HL-60 (cell line): ENCODE data around the gene ABHD13.

Experiments used
- POLR2AphosphoS5 ChIP-seq: IDR thresholded peaks from 2 replicates; pipeline ENCODE4 v1.6.1; 2012; ENCODE audit warnings: low read depth
- TF ChIP-seq, protein P1 (sequence below): IDR thresholded peaks from one replicate; pipeline ENCODE4 v1.5.1; 2011; ENCODE audit warnings: low read length, control low read depth, inconsistent platforms; ENCODE audit not compliant: insufficient read depth

DNA sequence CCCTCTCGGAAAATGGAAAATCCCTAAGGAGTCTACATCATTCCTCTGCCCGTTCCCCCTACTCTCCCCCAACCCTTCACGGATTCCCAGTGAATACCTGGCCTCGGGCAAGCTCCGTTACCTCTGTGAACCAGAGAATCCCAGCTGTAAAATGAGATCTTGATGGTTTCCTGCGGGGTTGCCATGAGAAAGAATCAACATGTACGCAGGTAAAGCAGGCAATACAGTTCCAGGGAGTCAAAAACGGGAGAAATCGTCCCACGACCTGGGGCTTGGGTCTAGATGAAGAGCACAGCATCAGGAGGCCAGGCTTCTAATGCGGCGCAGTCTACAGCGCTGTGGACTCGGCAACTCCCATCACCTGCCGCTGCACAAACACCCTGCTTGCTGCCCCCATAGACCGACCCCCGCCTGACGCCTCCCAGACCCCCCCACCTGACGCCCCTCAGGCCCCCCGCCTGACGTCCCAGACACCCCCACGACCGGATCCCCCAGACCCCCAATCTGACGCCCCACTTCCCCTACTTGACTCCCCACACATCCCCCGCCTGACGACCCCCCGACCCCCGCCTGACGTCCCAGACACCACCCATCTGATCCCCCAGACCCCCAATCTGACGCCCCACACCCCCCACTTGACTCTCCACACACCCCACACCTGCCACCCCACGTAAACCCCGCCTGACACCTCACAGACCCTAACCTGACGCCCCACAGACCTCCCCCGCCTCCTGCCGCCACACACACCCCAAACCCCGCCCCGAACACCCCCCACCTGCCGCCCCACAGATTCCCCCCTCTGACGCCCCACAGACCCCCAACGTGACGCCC is 3.5 kb upstream of the ABHD13 start:
- TF ChIP-seq, protein P1, sequence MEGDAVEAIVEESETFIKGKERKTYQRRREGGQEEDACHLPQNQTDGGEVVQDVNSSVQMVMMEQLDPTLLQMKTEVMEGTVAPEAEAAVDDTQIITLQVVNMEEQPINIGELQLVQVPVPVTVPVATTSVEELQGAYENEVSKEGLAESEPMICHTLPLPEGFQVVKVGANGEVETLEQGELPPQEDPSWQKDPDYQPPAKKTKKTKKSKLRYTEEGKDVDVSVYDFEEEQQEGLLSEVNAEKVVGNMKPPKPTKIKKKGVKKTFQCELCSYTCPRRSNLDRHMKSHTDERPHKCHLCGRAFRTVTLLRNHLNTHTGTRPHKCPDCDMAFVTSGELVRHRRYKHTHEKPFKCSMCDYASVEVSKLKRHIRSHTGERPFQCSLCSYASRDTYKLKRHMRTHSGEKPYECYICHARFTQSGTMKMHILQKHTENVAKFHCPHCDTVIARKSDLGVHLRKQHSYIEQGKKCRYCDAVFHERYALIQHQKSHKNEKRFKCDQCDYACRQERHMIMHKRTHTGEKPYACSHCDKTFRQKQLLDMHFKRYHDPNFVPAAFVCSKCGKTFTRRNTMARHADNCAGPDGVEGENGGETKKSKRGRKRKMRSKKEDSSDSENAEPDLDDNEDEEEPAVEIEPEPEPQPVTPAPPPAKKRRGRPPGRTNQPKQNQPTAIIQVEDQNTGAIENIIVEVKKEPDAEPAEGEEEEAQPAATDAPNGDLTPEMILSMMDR = no peak
- TF ChIP-seq POLR2AphosphoS5 = no peak
